RWPE2 (cell line): Measurements from ENCODE around the gene PON2.
A peak's percentile ranks its signal among the peaks of the same experiment; 100 is the strongest.

Source experiments
- ATAC-seq: fragments of 200-7000 bp; cut with Tn5 transposase; 3 replicates; pipeline ENCODE4 v1.9.1; 2021; ENCODE audit warnings: low read depth
- DNase-seq: peaks from one replicate; pipeline ENCODE4 v3.0.0-alpha.2; 2020; ENCODE audit warnings: low spot score
- H3K27ac ChIP-seq: fragments of 450-650 bp; 2 replicates; pipeline ENCODE4 v1.5.1; 2017; ENCODE audit warnings: mild to moderate bottlenecking; ENCODE audit not compliant: poor library complexity, severe bottlenecking
- H3K27me3 ChIP-seq: fragments of 250-450 bp; sonication (Bioruptor Pico); 2 replicates; pipeline ENCODE4 v1.5.1; 2021; ENCODE audit warnings: mild to moderate bottlenecking, moderate library complexity; ENCODE audit not compliant: insufficient read depth, poor library complexity, severe bottlenecking
- H3K36me3 ChIP-seq: fragments of 250-450 bp; sonication (Bioruptor Pico); 2 replicates; pipeline ENCODE4 v1.5.1; 2020; ENCODE audit warnings: low read depth, mild to moderate bottlenecking, moderate library complexity
- H3K4me1 ChIP-seq: fragments of 250-450 bp; sonication (Bioruptor Pico); 2 replicates; pipeline ENCODE4 v1.5.1; 2021; ENCODE audit warnings: mild to moderate bottlenecking, moderate library complexity; ENCODE audit not compliant: insufficient read depth, poor library complexity, severe bottlenecking
- H3K4me3 ChIP-seq: fragments of 250-450 bp; sonication (Bioruptor Pico); 2 replicates; pipeline ENCODE4 v1.5.1; 2021; ENCODE audit warnings: mild to moderate bottlenecking, moderate library complexity; ENCODE audit not compliant: severe bottlenecking
- H3K9me3 ChIP-seq: fragments of 250-450 bp; sonication (Bioruptor Pico); 2 replicates; pipeline ENCODE4 v1.5.1; 2021; ENCODE audit warnings: mild to moderate bottlenecking, moderate library complexity; ENCODE audit not compliant: severe bottlenecking
- TF ChIP-seq, protein P1 (sequence below): fragments of 450-650 bp; IDR thresholded peaks from one replicate; pipeline ENCODE4 v1.5.1; 2017; ENCODE audit warnings: mild to moderate bottlenecking, moderate library complexity; ENCODE audit not compliant: poor library complexity, severe bottlenecking

PON2 gene

DNA sequence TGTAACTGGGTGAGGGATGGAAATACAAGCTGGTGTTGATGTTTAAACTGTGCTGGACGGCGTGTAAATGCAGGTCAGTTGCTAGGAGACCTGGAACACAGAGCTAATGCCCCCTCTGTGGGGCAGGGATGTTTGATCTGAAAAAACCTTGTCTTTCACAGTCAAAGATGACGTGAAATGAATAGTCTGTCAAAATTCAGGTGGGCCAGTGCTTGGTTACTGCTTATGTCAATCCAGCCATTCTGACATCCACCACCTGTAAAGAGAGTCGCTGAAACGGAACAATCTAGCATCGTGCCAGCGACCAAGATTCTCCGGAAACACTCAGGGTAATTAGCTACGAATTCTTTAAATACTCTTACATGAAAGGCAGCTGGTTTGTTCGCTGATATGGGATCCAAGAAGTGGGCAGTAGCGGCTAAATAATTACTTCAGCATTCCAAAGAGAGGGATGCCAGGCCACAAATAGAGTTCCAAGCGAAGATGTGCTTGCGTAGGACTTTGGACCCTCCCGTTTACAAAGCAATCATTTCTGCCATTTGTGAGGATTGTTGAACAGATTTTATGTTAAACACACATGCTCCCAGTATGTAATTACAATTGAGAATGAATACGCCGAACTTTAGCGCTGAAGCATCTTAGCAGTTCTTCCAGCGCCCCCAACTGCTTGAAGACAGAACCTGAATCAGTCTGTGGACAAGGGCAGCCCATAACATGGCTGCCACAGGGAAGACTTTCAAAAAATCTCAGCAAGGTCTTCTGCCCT, 43.6 kb upstream of the PON2 start:
- Histone ChIP-seq H3K4me3 (no peak overlapping the region), H3K9me3 (no peaks in the 10 kb centered on the region), H3K27ac (no peak overlapping the region), H3K4me1 (no peaks in the 10 kb centered on the region), H3K36me3 (no peaks in the 10 kb centered on the region), H3K27me3 (no peaks in the 10 kb centered on the region)
- no peak for ATAC-seq
- TF ChIP-seq, protein P1, sequence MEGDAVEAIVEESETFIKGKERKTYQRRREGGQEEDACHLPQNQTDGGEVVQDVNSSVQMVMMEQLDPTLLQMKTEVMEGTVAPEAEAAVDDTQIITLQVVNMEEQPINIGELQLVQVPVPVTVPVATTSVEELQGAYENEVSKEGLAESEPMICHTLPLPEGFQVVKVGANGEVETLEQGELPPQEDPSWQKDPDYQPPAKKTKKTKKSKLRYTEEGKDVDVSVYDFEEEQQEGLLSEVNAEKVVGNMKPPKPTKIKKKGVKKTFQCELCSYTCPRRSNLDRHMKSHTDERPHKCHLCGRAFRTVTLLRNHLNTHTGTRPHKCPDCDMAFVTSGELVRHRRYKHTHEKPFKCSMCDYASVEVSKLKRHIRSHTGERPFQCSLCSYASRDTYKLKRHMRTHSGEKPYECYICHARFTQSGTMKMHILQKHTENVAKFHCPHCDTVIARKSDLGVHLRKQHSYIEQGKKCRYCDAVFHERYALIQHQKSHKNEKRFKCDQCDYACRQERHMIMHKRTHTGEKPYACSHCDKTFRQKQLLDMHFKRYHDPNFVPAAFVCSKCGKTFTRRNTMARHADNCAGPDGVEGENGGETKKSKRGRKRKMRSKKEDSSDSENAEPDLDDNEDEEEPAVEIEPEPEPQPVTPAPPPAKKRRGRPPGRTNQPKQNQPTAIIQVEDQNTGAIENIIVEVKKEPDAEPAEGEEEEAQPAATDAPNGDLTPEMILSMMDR = peak; percentile 22
- DNase-seq = no peak

DNA sequence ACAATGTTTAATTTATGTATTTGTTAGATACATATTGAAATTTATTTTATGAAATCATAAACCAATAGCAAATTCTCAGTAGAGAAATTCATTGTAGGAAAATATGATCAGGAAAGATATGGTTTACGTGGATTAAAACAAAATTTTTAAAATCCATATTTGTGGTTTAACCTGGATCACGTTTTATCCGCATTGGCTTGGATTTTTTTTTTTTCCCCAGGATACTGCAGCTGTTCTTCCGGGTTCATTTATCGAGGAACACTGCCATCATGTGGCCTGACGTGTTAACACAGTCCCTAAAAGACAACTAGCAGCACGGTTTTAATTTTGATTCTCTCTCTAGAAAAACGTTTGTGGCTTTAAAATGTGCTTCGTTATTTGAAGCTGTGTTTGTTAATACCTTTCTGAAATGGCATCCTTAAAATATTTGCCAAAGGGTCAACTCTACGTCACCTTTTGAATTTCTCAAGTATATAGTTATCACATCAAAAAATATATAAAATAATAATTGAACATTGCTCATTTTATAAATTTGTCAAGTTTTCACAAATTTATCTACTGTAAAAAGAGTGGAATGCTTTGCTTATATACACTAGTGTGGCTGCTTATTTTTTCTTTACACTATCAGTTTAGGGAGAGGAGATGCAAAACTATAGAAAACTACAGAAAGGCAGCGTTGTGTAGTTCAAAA, 42.2 kb upstream of the PON2 start:
- ATAC-seq = peak; percentile 70; the same call in 2 of the 3 replicates

DNA sequence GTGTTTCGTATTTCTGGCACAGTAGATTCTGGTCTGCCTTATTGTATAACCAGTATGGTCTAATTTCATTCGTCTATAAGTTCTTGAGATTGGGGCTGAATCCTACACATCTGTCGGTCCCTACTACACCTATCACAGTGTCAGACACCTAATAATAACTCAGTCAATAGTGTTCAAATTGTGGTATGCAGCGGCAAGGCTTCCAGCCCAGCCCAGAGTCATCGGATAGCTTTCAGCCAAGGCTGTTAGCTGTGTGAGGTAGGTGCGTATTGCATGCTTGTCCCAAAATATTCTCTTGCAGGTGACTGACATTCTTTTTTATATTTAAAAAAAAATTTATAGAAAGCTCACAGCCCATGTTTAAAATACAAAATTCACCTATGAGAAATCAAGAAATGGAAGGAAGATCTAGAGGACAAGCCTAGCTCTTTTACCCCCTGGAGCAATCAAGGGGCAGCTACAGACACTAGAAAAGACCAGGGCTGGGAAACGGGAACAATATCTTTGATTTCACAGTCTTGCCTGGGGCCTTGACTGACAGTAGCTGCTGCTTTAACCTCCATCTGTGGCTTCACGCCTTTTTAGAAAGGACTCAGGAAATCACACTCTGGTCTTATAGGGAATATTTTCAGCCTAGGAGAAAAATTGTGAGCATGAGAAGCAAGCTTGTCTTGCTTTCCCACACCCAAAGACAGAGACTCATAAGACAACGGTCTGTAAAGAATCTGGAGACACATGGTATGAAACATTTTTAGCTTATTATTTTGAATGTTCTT, 41.4 kb upstream of the PON2 start:
- Histone ChIP-seq H3K27ac (no peak overlapping the region), H3K27me3 (no peaks in the 10 kb centered on the region), H3K4me1 (no peaks in the 10 kb centered on the region), H3K36me3 (no peaks in the 10 kb centered on the region), H3K4me3 (no peak overlapping the region), H3K9me3 (no peaks in the 10 kb centered on the region)
- ATAC-seq (no peak), DNase-seq (no peak)
- TF ChIP-seq, protein P1 = no peak

More for the DNA sequence above, 42.2 kb upstream of the PON2 start:
- Histone ChIP-seq H3K4me1 (no peaks in the 10 kb centered on the region), H3K27ac (no peak overlapping the region), H3K4me3 (no peak overlapping the region), H3K27me3 (no peaks in the 10 kb centered on the region), H3K9me3 (no peaks in the 10 kb centered on the region), H3K36me3 (no peaks in the 10 kb centered on the region)
- TF ChIP-seq, protein P1 = peak; percentile 86
- DNase-seq = no peak

DNA sequence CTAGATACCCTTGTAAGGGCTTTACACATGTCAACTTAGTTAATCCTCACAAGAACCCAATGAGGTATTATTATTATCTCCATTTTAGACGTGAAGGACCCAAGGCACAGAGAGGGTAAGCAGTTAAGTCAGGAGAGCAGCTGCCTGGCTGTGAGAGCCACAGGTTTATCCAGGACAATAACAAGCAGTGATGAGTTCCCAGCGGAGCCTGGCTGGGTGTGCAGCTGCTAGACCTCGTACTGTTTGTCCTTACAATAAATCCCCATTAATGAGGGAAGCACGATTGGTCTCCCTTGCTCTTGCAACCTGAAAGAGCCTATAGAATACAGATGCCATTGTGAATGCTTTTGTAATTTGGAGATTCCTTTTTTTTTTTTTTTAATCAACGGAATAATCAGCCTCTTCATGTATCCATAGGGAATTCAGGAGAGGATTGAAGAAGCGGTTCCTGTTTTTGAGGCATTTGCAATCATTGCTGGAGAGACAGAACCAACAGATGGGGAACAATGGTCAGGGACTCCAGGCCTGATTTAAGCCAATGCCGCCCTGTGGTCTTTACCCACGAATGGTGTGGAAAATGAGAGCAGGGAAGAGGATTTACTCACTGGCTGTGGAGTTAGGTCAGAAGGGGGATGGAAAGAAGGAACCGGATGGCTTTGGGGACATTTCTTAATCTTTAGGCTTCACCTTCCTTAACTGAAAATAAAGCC, 38.6 kb upstream of the PON2 start:
- Histone ChIP-seq H3K27me3 (no peaks in the 10 kb centered on the region), H3K27ac (no peak overlapping the region), H3K4me1 (peaks cover 8% of the 10 kb centered on the region), H3K4me3 (no peak overlapping the region), H3K36me3 (no peaks in the 10 kb centered on the region), H3K9me3 (no peaks in the 10 kb centered on the region)
- TF ChIP-seq, protein P1 = no peak
- DNase-seq (no peak), ATAC-seq (no peak)
